Coronary artery (tissue), 2 donors: ENCODE measurements around the gene PCDHB15.
A peak's percentile ranks its signal among the peaks of the same experiment; 100 is the strongest.
"Not testable (repeated sequence)": the region's sequence is repeated elsewhere in the genome, so short reads cannot be mapped to it uniquely, and the experiment has no call there.

Source experiments
- DNase-seq: peaks from one replicate; pipeline ENCODE4 v3.0.0-alpha.2; 2017; ENCODE audit warnings: low spot score
- H3K27ac ChIP-seq, 2 donors: fragments of 200-600 bp; sonication (generic); one replicate each; pipeline ENCODE4 v1.5.1; 2016 to 2019
- H3K4me3 ChIP-seq: fragments of 200-600 bp; sonication (generic); 2 replicates; pipeline ENCODE4 v1.5.1; 2016; ENCODE audit warnings: mild to moderate bottlenecking, moderate library complexity
- TF ChIP-seq, protein P1 (sequence below): fragments of 200-600 bp; sonication (generic); IDR thresholded peaks from one replicate; pipeline ENCODE4 v1.5.1; 2019; ENCODE audit warnings: antibody characterized with exemption

PCDHB15 gene

DNA sequence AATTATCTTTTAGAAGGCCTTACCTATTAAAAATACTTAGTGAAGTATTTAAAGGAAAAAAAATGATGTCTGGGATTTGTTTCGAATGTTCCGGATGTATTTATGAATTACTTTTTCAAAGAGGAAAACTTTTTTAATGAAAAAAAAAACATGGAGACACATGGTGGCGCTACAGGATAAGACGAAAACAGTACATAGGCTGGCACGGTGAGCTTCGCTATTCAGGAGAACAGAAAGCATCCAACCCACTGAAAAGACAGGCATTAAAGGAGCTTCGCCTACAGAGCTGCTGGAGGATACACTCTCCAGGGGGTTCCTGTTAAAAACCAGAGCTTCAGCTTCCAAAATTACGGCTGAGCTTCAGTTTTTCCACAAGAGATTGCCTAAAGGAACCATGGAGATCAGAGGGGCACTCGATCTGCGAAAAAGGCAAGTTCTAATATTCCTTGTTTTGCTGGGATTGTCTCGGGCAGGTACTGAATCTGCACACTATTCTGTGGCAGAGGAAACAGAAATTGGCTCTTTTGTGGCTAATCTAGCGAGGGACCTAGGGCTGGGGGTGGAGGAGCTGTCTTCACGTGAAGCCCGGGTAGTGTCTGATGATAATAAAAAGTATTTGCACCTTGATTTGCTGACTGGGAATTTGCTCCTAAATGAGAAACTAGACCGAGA, 21.9 kb upstream of the PCDHB15 start, which contains the start of gene PCDHB14:
Gene PCDHB14, plus strand, starts transcription at position 232 of the 672 bp plus-strand sequence. Its CDS starts 163 bp downstream, at position 395.
- no peak within 1 kb of the TSS for H3K27ac ChIP-seq

DNA sequence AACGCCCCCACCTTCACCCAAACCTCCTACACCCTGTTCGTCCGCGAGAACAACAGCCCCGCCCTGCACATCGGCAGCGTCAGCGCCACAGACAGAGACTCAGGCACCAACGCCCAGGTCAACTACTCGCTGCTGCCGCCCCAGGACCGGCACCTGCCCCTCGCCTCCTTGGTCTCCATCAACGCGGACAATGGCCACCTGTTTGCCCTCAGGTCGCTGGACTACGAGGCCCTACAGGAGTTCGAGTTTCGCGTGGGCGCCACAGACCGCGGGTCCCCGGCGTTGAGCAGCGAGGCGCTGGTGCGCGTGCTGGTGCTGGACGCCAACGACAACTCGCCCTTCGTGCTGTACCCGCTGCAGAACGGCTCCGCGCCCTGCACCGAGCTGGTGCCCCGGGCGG, 20.4 kb upstream of the PCDHB15 start:
- H3K4me3 ChIP-seq = not testable (repeated sequence)

More for the DNA sequence above, 21.9 kb upstream of the PCDHB15 start, which contains the start of gene PCDHB14:
- TF ChIP-seq, protein P1, sequence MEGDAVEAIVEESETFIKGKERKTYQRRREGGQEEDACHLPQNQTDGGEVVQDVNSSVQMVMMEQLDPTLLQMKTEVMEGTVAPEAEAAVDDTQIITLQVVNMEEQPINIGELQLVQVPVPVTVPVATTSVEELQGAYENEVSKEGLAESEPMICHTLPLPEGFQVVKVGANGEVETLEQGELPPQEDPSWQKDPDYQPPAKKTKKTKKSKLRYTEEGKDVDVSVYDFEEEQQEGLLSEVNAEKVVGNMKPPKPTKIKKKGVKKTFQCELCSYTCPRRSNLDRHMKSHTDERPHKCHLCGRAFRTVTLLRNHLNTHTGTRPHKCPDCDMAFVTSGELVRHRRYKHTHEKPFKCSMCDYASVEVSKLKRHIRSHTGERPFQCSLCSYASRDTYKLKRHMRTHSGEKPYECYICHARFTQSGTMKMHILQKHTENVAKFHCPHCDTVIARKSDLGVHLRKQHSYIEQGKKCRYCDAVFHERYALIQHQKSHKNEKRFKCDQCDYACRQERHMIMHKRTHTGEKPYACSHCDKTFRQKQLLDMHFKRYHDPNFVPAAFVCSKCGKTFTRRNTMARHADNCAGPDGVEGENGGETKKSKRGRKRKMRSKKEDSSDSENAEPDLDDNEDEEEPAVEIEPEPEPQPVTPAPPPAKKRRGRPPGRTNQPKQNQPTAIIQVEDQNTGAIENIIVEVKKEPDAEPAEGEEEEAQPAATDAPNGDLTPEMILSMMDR = no peak
- DNase-seq = no peak
- peak within 1 kb of the TSS; percentile 49 for H3K4me3 ChIP-seq

DNA sequence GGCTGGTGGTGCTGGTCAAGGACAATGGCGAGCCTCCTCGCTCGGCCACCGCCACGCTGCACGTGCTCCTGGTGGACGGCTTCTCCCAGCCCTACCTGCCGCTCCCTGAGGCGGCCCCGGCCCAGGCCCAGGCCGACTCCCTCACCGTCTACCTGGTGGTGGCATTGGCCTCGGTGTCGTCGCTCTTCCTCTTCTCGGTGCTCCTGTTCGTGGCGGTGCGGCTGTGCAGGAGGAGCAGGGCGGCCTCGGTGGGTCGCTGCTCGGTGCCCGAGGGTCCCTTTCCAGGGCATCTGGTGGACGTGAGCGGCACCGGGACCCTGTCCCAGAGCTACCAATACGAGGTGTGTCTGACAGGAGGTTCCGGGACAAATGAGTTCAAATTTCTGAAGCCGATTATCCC, 19.8 kb upstream of the PCDHB15 start:
- H3K27ac ChIP-seq, H3K4me3 ChIP-seq, DNase-seq: not testable (repeated sequence)

More for the DNA sequence above, 20.4 kb upstream of the PCDHB15 start:
- not testable (repeated sequence) for DNase-seq, H3K27ac ChIP-seq

DNA sequence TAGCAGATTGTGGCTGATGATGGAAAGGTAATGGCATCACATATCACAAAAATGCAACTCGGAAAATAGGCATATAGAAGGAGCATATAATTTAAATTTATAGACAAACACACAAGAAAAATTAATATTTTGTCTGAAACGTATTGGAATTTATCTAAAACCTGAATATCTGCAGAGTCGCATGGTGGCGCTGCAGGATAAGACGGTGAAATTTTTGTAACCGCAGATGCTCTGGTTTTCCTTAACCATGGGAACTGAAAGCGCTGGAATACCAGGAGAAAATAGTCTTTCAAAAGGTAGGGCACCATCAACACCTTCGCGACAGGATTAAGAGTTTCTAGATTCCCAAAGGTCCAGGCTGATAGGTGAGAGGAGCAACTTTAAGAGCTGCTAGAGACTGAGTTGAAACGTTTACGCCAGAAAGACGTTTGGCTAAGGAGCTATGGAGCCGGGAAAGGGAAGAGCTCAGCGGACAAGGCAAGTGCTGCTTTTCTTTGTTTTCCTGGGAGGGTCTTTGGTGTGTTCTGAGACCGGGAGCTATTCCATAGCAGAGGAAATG, 11.0 kb upstream of the PCDHB15 start:
- no peak for DNase-seq
- Histone ChIP-seq H3K4me3 (peak overlapping the region; percentile 55), H3K27ac (no peak overlapping the region)
- TF ChIP-seq, protein P1 = no peak

DNA sequence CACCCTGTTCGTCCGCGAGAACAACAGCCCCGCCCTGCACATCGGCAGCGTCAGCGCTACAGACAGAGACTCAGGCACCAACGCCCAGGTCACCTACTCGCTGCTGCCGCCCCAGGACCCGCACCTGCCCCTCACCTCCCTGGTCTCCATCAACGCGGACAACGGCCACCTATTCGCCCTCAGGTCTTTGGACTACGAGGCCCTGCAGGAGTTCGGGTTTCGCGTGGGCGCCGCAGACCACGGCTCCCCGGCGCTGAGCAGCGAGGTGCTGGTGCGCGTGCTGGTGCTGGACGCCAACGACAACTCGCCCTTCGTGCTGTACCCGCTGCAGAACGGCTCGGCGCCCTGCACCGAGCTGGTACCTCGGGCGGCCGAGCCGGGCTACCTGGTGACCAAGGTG, 9.3 kb upstream of the PCDHB15 start:
- not testable (repeated sequence) for H3K27ac ChIP-seq, DNase-seq
- peak overlapping the region; percentile 30 for H3K4me3 ChIP-seq

DNA sequence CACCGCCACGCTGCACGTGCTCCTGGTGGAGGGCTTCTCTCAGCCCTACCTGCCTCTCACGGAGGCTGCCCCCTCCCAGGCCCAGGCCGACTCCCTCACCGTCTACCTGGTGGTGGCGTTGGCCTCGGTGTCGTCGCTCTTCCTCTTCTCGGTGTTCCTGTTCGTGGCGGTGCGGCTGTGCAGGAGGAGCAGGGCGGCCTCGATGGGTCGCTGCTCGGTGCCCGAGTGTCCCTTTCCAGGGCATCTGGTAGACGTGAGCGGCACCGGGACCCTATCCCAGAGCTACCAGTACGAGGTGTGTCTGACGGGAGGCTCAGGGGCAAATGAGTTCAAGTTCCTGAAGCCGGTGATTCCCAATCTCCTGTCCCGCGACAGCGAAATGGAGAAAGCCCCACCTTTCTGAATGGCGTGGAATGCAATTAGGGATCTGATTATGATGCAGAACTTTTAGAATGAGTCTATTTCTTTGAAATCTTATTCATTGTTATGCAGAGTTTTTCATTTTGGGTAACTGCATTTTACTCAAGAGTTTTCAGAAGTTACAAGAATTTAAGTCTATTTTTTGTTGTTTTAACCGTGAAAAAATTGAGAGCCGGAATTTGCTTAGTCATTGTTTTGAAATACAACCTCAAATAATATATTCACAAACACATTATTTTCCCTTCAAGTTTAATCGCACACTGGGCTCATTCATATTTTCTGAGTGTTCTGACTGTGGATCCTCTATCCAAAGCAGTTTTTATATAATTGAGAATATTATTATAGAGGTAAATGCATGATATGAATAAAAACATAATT, 8.5 kb upstream of the PCDHB15 start:
- Histone ChIP-seq H3K27ac (no peak overlapping the region), H3K4me3 (peak overlapping the region; percentile 30)
- no peak for DNase-seq
- TF ChIP-seq, protein P1 = no peak

DNA sequence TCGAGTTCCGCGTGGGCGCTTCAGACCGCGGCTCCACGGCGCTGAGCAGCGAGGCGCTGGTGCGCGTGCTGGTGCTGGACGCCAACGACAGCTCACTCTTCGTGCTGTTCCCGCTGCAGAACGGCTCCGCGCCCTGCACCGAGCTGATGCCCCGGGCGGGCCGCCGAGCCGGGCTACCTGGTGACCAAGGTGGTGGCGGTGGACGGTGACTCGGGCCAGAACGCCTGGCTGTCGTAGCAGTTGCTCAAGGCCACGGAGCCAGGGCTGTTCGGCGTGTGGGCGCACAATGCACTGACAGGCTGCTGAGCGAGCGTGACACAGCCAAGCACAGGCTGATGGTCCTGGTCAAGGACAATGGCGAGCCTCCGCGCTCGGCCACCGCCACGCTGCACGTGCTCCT, 3.7 kb upstream of the PCDHB15 start:
- Histone ChIP-seq H3K4me3 (peak overlapping the region; percentile 45), H3K27ac (no peak overlapping the region)
- no peak for DNase-seq
- TF ChIP-seq, protein P1 = no peak

DNA sequence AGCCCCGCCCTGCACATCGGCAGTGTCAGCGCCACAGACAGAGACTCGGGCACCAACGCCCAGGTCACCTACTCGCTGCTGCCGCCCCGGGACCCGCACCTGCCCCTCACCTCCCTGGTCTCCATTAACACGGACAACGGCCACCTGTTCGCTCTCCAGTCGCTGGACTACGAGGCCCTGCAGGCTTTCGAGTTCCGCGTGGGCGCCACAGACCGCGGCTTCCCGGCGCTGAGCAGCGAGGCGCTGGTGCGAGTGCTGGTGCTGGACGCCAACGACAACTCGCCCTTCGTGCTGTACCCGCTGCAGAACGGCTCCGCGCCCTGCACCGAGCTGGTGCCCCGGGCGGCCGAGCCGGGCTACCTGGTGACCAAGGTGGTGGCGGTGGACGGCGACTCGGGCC, 1.8 kb downstream of the PCDHB15 start:
- H3K27ac ChIP-seq, DNase-seq: not testable (repeated sequence)
- peak overlapping the region; percentile 55 for H3K4me3 ChIP-seq

DNA sequence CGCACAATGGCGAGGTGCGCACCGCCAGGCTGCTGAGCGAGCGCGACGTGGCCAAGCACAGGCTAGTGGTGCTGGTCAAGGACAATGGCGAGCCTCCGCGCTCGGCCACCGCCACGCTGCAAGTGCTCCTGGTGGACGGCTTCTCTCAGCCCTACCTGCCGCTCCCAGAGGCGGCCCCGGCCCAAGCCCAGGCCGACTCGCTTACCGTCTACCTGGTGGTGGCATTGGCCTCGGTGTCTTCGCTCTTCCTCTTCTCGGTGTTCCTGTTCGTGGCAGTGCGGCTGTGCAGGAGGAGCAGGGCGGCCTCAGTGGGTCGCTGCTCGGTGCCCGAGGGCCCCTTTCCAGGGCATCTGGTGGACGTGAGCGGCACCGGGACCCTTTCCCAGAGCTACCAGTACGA, 2.2 kb downstream of the PCDHB15 start:
- DNase-seq = not testable (repeated sequence)

More for the DNA sequence above, 2.2 kb downstream of the PCDHB15 start:
- not testable (repeated sequence) for H3K27ac ChIP-seq
- peak overlapping the region; percentile 30 for H3K4me3 ChIP-seq
